Mammary epithelial cell (primary cell): ENCODE results near the gene SYNE3.

Experiments
- CTCF ChIP-seq, 2 donors: IDR thresholded peaks in 1 of 2; conservative IDR thresholded peaks in 1 of 2; 2 replicates each; pipeline ENCODE4 v1.5.1; 2011 to 2012; ENCODE audit warnings: inconsistent platforms in 2 of 2, low read length in 2 of 2, mild to moderate bottlenecking in 2 of 2, control low read depth in 1 of 2, low read depth in 1 of 2; ENCODE audit not compliant: insufficient read depth in 1 of 2; ENCODE audit errors: extremely low read depth in 1 of 2
- EZH2 ChIP-seq: IDR thresholded peaks from 2 replicates; pipeline ENCODE4 v1.6.1; 2012; ENCODE audit warnings: low read length, inconsistent platforms, borderline replicate concordance

GRCh38 chr14:95522556-95522955 is 6.1 kb upstream of the SYNE3 start:
- no peak for TF ChIP-seq CTCF (conservative IDR thresholded peaks at IDR 0.05 in 1 of 2, IDR thresholded peaks at IDR 0.05 in 1 of 2; ENCODE audit: extremely low read depth in 1 of 2, insufficient read depth in 1 of 2, low read depth in 1 of 2, low read length in 2 of 2)
- no peak for TF ChIP-seq EZH2
